Superior temporal gyrus (tissue), 1 donor: ENCODE results near the gene TNFAIP2.
"Not testable (repeated sequence)": the region's sequence is repeated elsewhere in the genome, so short reads cannot be mapped to it uniquely, and the experiment has no call there.

Source experiments
- DNase-seq: peaks from one replicate; pipeline ENCODE4 v3.0.0-alpha.2; 2016; ENCODE audit errors: extremely low spot score

The TNFAIP2 gene

DNA sequence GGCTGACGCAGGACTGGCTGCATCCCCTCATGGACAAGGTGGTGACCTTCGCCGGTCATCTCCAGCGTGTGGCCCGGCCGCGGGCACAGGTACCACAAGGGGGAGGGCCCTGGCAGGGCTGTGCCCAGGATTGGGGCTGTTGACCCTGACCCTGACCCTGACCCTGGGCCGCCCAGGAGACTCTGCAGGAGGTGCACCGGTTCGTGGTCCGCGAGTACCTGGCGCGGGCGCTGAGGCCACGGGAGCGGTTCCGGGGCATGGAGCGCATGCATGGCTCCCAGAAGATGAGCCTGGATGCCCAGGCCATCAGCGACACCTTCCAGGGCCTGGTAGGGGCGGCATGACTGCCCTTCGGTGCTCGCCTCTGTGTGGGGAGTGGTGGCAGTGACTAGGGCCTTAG lies 15.8 kb upstream of the TNFAIP2 start:
- no peak for DNase-seq

GRCh38 chr14:103107941-103108748 lies 15.1 kb upstream of the TNFAIP2 start:
- no peak for DNase-seq

DNA sequence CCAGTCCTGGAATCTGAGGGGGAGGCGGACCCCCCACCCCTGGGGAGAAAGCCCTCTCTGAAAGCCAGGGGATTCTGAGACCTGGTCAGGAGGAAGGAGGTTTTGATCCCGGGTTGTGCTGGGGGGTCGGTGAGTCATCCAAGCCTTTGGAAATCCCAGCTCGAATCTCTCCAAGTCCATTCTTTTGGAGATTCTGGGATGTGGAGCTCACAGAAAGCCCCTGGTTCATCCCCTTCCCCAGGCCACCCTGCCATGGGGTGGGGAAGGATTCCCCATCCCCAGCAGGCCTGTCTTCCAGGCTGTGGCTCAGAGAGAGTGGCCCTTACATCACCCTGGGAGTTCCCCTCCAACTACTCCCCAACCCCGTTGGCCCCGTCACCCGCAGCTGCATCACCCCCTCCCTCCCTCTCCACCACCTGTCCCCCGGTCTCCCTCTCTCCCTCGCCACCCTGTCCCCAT lies 14.5 kb upstream of the TNFAIP2 start:
- DNase-seq: no peak

DNA sequence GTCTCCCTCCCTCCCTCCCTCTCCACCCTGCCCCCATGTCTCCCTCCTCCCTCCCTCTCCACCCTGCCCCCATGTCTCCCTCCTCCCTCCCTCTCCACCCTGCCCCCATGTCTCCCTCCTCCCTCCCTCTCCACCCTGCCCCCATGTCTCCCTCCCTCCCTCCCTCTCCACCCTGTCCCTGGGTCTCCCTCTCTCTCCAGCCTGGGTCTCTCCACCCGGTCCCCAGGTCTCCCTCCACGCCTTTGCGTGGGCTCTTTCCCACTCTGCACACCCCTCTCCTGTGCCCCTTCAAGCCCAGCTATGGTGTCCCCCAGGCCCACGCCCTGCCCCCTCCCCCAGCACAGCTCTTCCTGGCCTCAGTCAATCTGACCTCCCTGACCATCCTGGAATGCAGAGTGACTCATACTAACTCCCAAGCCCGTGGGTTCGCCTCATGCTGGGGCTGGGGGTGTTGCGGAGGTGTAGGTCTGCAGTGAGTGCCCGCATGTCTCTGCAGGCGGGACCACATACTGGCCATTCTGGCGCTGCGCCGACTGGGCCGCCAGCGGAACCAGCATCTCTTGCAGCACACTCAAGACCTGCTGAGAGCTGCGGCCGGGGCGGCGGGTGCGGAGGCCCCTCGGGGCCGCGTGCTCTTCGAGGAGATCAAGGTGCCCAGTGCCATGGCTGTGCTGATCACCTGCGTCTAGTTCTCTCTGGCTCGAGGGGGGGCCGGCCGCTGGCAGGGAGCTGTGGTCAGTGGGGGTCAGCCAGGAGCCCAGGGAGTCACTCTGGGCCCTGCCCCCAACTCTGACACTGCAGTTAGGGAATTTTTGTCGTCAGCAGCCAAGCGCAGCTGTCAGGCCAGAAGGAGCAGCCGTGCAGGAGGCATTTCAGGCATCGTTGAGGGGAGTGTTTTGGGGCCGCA lies 13.5 kb upstream of the TNFAIP2 start:
- DNase-seq: no peak

DNA sequence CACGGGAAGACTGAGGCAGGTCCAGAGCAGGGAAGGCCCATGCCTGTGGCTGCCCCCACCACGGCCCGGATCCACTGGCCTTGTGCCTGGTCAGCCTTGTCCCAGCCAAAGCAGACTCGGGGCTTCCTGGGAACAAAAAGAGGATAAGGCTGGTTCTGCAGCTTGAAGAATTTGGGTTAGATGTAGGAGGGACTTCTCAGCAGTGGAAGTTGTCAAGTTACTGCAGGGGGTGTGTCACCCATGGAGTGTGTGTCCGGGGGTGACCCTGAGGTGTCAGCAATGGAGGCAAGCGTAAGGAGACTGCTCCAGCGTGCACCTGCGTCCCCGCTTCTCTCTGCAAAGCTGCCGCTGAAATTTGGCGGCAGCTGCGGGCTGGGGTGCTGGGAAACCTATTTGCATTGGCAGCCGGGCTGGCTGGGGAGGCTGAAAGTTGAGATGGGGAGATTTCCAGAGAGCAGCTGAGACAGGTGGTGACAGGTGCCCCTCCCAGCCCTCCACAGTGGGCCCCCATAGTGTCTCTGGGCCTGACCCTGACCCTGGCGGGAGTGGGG lies 12.5 kb upstream of the TNFAIP2 start:
- no peak for DNase-seq

- DNase-seq: no peak
These were observed 11.9 kb upstream of the TNFAIP2 start for GRCh38 chr14:103111232-103111868.

GRCh38 chr14:103112400-103113243 lies 10.6 kb upstream of the TNFAIP2 start:
- DNase-seq: no peak

GRCh38 chr14:103113303-103113702 lies 10.0 kb upstream of the TNFAIP2 start:
- DNase-seq: no peak

GRCh38 chr14:103113774-103114173 lies 9.5 kb upstream of the TNFAIP2 start:
- no peak for DNase-seq

- not testable (repeated sequence) for DNase-seq
These were observed 8.1 kb upstream of the TNFAIP2 start for GRCh38 chr14:103115086-103115679.

DNA sequence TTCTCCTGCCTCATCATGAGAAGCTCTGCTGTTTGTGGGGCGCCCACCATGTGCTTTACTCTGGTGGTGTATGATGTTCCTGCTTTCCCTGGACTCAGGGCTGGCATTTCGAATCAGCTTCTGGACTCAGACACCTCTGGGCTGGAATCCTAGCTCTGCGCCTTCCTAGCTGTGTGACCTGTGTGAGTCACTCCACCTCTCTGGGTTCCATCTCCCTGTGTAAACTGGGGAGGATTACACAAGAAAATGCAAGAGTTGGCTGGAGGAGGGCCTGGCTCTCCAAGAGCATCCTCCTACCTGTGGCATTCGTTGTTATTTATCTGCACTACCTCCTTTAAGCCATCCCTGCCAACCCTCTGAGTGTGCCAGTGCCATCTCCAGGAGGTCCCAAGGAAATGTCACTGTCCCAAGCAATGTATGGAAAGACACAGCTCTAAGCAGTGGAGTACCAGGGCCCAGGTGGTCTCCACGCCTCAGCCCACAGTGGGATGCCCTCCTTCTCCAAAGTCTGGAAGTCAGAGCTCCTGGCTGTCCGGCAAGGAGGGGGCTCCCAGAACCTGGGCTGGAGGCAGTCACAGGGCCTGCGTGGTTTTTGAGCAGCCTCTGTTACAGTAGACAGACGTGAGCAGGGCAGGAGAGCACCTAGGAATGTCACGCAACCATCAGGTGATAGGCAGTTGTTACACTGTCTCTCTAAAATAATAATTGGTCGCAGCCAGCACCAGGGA lies 7.3 kb upstream of the TNFAIP2 start:
- no peak for DNase-seq

GRCh38 chr14:103116636-103117035 lies 6.6 kb upstream of the TNFAIP2 start:
- no peak for DNase-seq

- not testable (repeated sequence) for DNase-seq
These were observed 5.8 kb upstream of the TNFAIP2 start for GRCh38 chr14:103117499-103117898.

DNA sequence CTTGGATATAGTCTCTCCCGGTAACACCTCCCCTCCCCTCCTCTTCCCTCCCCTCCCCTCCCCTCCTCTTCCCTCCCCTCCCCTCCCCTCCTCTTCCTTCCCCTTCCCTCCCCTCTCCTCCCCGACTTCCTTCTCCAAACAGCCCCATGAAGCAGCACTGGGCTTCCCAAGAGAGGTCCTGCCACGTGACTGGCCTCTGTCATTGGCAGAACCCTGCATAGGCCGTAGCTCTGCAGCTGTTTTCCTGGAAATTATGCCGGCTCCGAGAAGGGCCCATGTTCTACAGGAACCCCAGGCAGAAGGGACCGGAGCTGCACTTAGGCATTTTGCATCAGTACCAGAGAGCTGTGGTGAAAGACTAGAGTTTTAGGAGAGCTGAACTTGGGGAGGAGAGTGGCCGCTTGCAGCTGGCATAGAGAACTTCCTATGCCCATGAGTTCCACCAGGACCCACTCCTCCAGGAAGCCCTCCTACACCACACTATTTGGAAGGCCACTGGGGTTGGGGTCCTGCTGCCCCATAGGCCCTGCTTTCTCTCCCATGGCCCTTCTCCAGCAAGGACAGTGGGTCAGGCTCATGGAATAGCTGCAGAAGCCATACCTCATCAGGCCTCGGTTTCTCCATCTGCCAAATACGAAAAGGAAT lies 5.1 kb upstream of the TNFAIP2 start:
- no peak for DNase-seq

GRCh38 chr14:103118663-103119404 lies 4.4 kb upstream of the TNFAIP2 start:
- DNase-seq: no peak

DNA sequence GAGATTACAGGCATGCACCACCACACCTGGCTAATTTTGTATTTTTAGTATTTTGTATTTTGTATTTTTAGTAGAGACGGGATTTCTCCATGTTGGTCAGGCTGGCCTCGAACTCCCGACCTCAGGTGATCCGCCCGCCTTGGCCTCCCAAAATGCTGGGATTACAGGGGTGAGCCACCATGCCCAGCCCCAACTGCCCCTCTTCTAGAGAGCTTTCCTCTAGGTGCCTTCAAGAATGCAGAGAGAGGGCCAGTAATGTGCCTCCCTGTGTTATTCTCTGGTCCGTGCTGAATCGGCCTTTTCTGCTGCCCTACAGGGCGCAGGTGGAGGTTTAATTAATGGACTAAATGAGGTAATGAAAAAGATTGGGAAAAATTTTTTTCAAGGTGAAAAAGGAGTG lies 3.7 kb upstream of the TNFAIP2 start:
- DNase-seq: not testable (repeated sequence)

- DNase-seq: no peak
These were observed 2.0 kb upstream of the TNFAIP2 start for GRCh38 chr14:103121121-103121845.
